OCI-LY7 (cell line): ENCODE data around the gene GNA12. TPM values are rescaled to one million over a fixed set of nuclear protein-coding genes. Genes with fewer than 3 reads are reported as not detected.

Source experiments
- BruUV-seq: library from RNA; stranded (reverse); fragments of 400-500 nt; replicated peaks from 2 replicates; lab custom pipeline; 2021; lab: Mats Ljungman, UMichigan
- CTCF ChIA-PET: fragments of 300-600 bp; sonication (Branson Sonifier 250); formaldehyde crosslinking; loops from one replicate; lab custom pipeline; 2022; ENCODE audit warnings: antibody characterized with exemption; ENCODE audit not compliant: unreplicated experiment; lab: Charles Lee
- POLR2A ChIA-PET: fragments of 300-600 bp; sonication (Branson Sonifier 250); formaldehyde crosslinking; loops from one replicate; lab custom pipeline; 2022; ENCODE audit warnings: antibody characterized with exemption; lab: Charles Lee
- DNase-seq: peaks from one replicate; pipeline ENCODE4 v3.0.0-alpha.2; 2015; ENCODE audit warnings: low spot score
- H2AFZ ChIP-seq: fragments of 200-600 bp; sonication (generic), shearing (Covaris generic); 2 replicates; pipeline ENCODE4 v1.6.1; 2014; ENCODE audit warnings: mild to moderate bottlenecking, antibody characterized with exemption, low read length, moderate library complexity
- H3K27ac ChIP-seq: fragments of 200-600 bp; sonication (generic); 2 replicates; pipeline ENCODE4 v1.5.1; 2014; ENCODE audit warnings: mixed run types, low read depth, mild to moderate bottlenecking, moderate library complexity, low read length, inconsistent platforms; ENCODE audit not compliant: poor library complexity, severe bottlenecking
- H3K36me3 ChIP-seq: fragments of 200-600 bp; sonication (generic); 2 replicates; pipeline ENCODE4 v1.6.1; 2014; ENCODE audit warnings: mild to moderate bottlenecking, antibody characterized with exemption, low read length, moderate library complexity, mixed read lengths; ENCODE audit not compliant: insufficient read depth
- H3K4me1 ChIP-seq: fragments of 200-600 bp; sonication (generic); 2 replicates; pipeline ENCODE4 v1.5.1; 2014; ENCODE audit warnings: mild to moderate bottlenecking, low read length; ENCODE audit not compliant: insufficient read depth, poor library complexity, severe bottlenecking
- H3K4me2 ChIP-seq: fragments of 200-600 bp; sonication (generic); 2 replicates; pipeline ENCODE4 v1.6.1; 2014; ENCODE audit warnings: mild to moderate bottlenecking, low read length
- H3K4me3 ChIP-seq: fragments of 200-600 bp; sonication (generic); 2 replicates; pipeline ENCODE4 v1.5.1; 2014; ENCODE audit warnings: mild to moderate bottlenecking, low read depth, low read length; ENCODE audit not compliant: poor library complexity, severe bottlenecking
- H3K79me2 ChIP-seq: fragments of 200-600 bp; sonication (generic); 2 replicates; pipeline ENCODE4 v1.6.1; 2016; ENCODE audit warnings: low read depth, mild to moderate bottlenecking, low read length, moderate library complexity, mixed read lengths; ENCODE audit not compliant: insufficient read depth
- H3K9me2 ChIP-seq: fragments of 200-600 bp; sonication (generic); 2 replicates; pipeline ENCODE4 v1.6.1; 2016; ENCODE audit warnings: mild to moderate bottlenecking, low read length, mixed read lengths; ENCODE audit not compliant: insufficient read depth
- H3K9me3 ChIP-seq: fragments of 200-600 bp; sonication (generic); 2 replicates; pipeline ENCODE4 v1.6.1; 2014; ENCODE audit warnings: mild to moderate bottlenecking, mixed run types, low read length, mixed read lengths
- H4K20me1 ChIP-seq: fragments of 200-600 bp; sonication (generic); 2 replicates; pipeline ENCODE4 v1.6.1; 2014; ENCODE audit warnings: mild to moderate bottlenecking, antibody characterized with exemption, low read length, moderate library complexity, mixed read lengths; ENCODE audit not compliant: insufficient read depth
- CTCF ChIP-seq: fragments of 200-600 bp; sonication (generic); conservative IDR thresholded peaks from 2 replicates; pipeline ENCODE4 v1.5.1; 2014; ENCODE audit warnings: mild to moderate bottlenecking, antibody characterized with exemption, low read length, moderate library complexity, mixed read lengths
- EZH2phosphoT487 ChIP-seq: fragments of 200-600 bp; sonication (generic); IDR thresholded peaks from 2 replicates; pipeline ENCODE4 v1.6.1; 2018; ENCODE audit warnings: low read depth, borderline replicate concordance, mild to moderate bottlenecking, mixed run types, antibody characterized with exemption, low read length, moderate library complexity, mixed read lengths
- intact Hi-C: fragments of 100-400 bp; cut with micrococcal nuclease; formaldehyde crosslinking; loops from one replicate; pipeline ENCODE4 v1.10.0; 2022; ENCODE audit not compliant: unreplicated experiment
- total RNA-seq, 2 experiments: library from RNA; depleted of rRNA in 1 of 2; stranded (reverse); fragments of >200 nt in 1 of 2; shearing (Covaris generic) in 1 of 2; gene quantifications; 2 replicates each; pipeline ENCODE4 v1.2.3, GENCODE V29; 2014 to 2022

GNA12 gene
- total RNA-seq, 2 experiments from 2014 or later = 10.3 to 35.9 TPM

GRCh38 chr7:2838873-2839578 is 5.1 kb downstream of the GNA12 start:
- H3K4me2 ChIP-seq = peak overlapping the region; percentile 66

GRCh38 chr7:2838451-2838850 is 5.7 kb downstream of the GNA12 start:
- TF ChIP-seq CTCF = no peak
- TF ChIP-seq EZH2phosphoT487 = no peak
- ChIA-PET CTCF (interaction anchor here (0.9 kb wide), 1 partner anchor 128 kb away, joined by 6 read pairs; no protein-coding TSS in a partner anchor), POLR2A (interaction anchor here (0.7 to 1.3 kb wide), 5 partner anchors 13 to 514 kb away, joined by 3 to 5 read pairs (median 4); no protein-coding TSS in a partner anchor)
- Histone ChIP-seq H3K79me2 (peaks cover 55% of the 10 kb centered on the region), H3K36me3 (peaks cover 48% of the 10 kb centered on the region), H3K9me2 (no peaks in the 10 kb centered on the region), H3K9me3 (no peaks in the 10 kb centered on the region), H3K4me2 (peak overlapping the region; percentile 66), H3K4me1 (peaks cover 62% of the 10 kb centered on the region), H4K20me1 (peaks cover 3% of the 10 kb centered on the region; the same call in 1 of the 2 replicates), H3K27ac (peak overlapping the region; percentile 89), H2AFZ (no peak overlapping the region; the same call in 1 of the 2 replicates), H3K4me3 (peak overlapping the region; percentile 51)
- DNase-seq = no peak
- intact Hi-C loops = no loop called here
- BruUV-seq = no TSS peak

More at GRCh38 chr7:2838873-2839578, 5.1 kb downstream of the GNA12 start:
- Histone ChIP-seq H3K9me3 (no peaks in the 10 kb centered on the region), H3K36me3 (peaks cover 47% of the 10 kb centered on the region), H4K20me1 (peaks cover 3% of the 10 kb centered on the region; the same call in 1 of the 2 replicates), H3K79me2 (peaks cover 58% of the 10 kb centered on the region), H3K27ac (peak overlapping the region; percentile 89), H3K4me1 (peaks cover 62% of the 10 kb centered on the region), H3K4me3 (peak overlapping the region; percentile 51), H2AFZ (no peak overlapping the region; the same call in 1 of the 2 replicates), H3K9me2 (no peaks in the 10 kb centered on the region)
- ChIA-PET CTCF (no interaction called here), POLR2A (interaction anchor here (0.7 to 1.3 kb wide), 4 partner anchors 13 to 75 kb away, joined by 3 to 5 read pairs (median 4); no protein-coding TSS in a partner anchor)
- TF ChIP-seq CTCF (no peak), EZH2phosphoT487 (no peak)
- TSS peak; percentile 26 for BruUV-seq
- peak; percentile 92 for DNase-seq
- intact Hi-C loops = no loop called here
